Transverse colon (tissue), 4 donors: ENCODE data around the gene ARCN1.

Source experiments
- POLR2AphosphoS5 ChIP-seq, 3 donors: sonication (generic); formaldehyde crosslinking; IDR thresholded peaks; one replicate each; pipeline ENCODE4 v1.6.1; 2016; ENCODE audit warnings: antibody characterized with exemption in 3 of 3
- TF ChIP-seq, protein P1 (sequence below), 5 experiments: fragments of 200-600 bp in 3 of 5; fragments of 450-650 bp in 2 of 5; sonication (generic) in 3 of 5; IDR thresholded peaks; 1 replicate in 2 of 5; 2 replicates in 3 of 5; pipeline ENCODE4 v1.5.1; 2016 to 2017; ENCODE audit warnings: antibody characterized with exemption in 5 of 5, inconsistent platforms in 3 of 5, mild to moderate bottlenecking in 2 of 5, moderate library complexity in 1 of 5

DNA sequence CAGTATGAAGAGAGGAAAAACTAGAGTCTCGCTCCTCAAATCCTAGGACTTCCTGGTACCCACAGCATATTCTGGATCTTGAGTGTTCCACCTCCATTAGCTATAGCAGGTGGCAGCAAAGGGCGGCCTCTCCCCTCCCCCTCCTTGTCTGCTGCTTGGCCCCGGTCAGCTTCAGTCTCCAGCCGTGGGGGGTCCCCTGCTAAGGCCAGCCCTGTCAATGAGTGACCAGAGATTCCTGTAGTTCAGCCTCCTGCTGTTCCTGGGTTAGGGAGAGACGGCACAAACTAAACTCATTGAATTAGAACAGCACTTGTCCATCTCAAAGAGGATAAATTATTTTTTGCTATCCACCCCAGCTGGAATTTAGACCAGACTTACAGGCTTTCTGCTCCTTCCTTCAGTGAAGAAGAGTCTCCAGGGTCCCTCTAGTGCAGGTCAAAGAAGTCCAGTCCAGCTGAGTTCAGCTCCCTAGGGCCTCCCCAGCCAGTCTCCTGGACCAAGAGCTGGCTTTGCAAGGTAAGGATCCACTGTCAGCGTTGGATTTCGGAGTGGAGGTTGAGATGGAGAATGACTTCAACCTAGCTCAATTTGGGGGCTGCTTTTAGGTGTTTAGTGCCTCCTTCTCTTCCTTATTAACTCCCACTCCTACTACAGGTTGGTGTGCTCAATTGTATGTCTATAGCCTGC lies 34.1 kb downstream of the ARCN1 start:
- no peak for TF ChIP-seq POLR2AphosphoS5 (IDR thresholded peaks at IDR 0.05)
- TF ChIP-seq, protein P1, sequence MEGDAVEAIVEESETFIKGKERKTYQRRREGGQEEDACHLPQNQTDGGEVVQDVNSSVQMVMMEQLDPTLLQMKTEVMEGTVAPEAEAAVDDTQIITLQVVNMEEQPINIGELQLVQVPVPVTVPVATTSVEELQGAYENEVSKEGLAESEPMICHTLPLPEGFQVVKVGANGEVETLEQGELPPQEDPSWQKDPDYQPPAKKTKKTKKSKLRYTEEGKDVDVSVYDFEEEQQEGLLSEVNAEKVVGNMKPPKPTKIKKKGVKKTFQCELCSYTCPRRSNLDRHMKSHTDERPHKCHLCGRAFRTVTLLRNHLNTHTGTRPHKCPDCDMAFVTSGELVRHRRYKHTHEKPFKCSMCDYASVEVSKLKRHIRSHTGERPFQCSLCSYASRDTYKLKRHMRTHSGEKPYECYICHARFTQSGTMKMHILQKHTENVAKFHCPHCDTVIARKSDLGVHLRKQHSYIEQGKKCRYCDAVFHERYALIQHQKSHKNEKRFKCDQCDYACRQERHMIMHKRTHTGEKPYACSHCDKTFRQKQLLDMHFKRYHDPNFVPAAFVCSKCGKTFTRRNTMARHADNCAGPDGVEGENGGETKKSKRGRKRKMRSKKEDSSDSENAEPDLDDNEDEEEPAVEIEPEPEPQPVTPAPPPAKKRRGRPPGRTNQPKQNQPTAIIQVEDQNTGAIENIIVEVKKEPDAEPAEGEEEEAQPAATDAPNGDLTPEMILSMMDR (IDR thresholded peaks at IDR 0.05), result no peak
